H1 (cell line): ENCODE results near the gene SGMS1. TPM values are rescaled to one million over a fixed set of nuclear protein-coding genes. Genes with fewer than 3 reads are reported as not detected.

Source experiments
- CEBPB ChIP-seq: IDR thresholded peaks from 2 replicates; pipeline ENCODE4 v1.6.1; 2012; ENCODE audit warnings: low read depth, low read length
- CREB1 ChIP-seq: IDR thresholded peaks from 2 replicates; pipeline ENCODE4 v1.6.1; 2012; ENCODE audit warnings: inconsistent platforms
- HDAC2 ChIP-seq, 2 experiments: fragments of 300-600 bp in 1 of 2; sonication (generic) in 1 of 2; IDR thresholded peaks; 2 replicates each; pipeline ENCODE4 v1.6.1; 2011 to 2012; ENCODE audit warnings: low read depth in 2 of 2, low read length in 2 of 2, mild to moderate bottlenecking in 2 of 2, moderate library complexity in 2 of 2, borderline replicate concordance in 1 of 2, inconsistent platforms in 1 of 2
- KDM1A ChIP-seq: fragments of 200-600, 300-600 bp; sonication (generic); IDR thresholded peaks from 2 replicates; pipeline ENCODE4 v1.7.1; 2016; ENCODE audit warnings: mild to moderate bottlenecking, low read length, borderline replicate concordance
- NRF1 ChIP-seq: IDR thresholded peaks from 2 replicates; pipeline ENCODE4 v1.6.1; 2011; ENCODE audit warnings: mild to moderate bottlenecking, low read depth, low read length, improper control_type of control experiment
- SUZ12 ChIP-seq: fragments of 200-600 bp; sonication (generic); IDR thresholded peaks from 2 replicates; pipeline ENCODE4 v1.6.1; 2012; ENCODE audit warnings: mild to moderate bottlenecking, inconsistent platforms, low read length, moderate library complexity, mixed read lengths
- polyA plus RNA-seq, 7 experiments: library from polyadenylated mRNA; depleted of rRNA in 3 of 7; stranded (reverse) in 5 of 7; unstranded in 2 of 7; fragments of >200 nt in 5 of 7; fragments of 200-250 nt in 2 of 7; gene quantifications; 1 replicate in 5 of 7; 2 replicates in 1 of 7; 4 replicates in 1 of 7; pipeline versions ENCODE4 v1.2.1 to v1.2.3, GENCODE V29; 2011 to 2013; ENCODE audit warnings: missing spikeins in 2 of 7, mixed read lengths in 2 of 7
- total RNA-seq: library from RNA; stranded (reverse); fragmentation: NEBNext Ultra II Directional; extraction: Animal tissue kit (Norgen Biotek cat#: 25700); gene quantifications from 2 replicates; pipeline ENCODE4 v1.2.1, GENCODE V29; 2021

The SGMS1 gene
- total and polyA plus RNA-seq, 2 of the 8 experiments (the other 6 are each of a cell fraction or from before 2014, with no cell fraction given) = 6.0 to 15.6 TPM

DNA sequence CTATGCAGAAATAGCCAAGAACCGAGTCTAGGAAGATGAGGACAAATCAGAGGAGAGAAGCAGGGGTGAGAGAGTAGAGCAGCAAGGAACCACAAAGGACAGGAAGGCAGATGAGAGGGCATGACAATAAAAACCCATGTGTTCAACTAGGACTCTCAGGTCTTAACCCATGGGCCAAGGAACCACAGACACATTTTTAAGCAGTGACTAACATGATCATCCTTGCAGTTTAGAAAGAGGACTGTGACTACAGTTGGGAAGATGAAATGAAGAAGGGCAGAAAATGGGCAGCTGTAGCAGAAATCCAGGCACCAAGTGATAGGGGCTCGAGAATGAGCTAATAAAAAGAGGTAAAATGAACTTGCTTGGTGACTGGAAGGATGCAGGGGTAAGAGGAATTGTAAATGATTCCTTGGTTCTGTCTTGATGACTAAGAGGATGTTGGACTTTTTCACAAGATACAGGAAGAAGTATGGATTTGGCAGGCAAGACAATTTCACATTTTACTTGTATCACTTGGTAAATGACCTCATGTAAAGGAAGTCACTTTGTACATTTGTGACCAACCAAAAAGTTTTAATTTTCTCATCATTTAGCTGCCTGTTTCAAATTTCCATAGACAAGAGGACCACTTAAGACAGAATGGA is 22.8 kb downstream of the SGMS1 start (continued):
- TF ChIP-seq HDAC2 (IDR thresholded peaks at IDR 0.05; ENCODE audit: borderline replicate concordance in 1 of 2, low read depth in 2 of 2, low read length in 2 of 2) (no peak), CREB1 (no peak), KDM1A (no peak), SUZ12 (no peak), NRF1 (no peak), CEBPB (no peak)
- TF ChIP-seq, all 59 proteins: peak for 0
